KMS-11 (cell line): ENCODE data around the gene OR14I1.

Experiments used
- H2AFZ ChIP-seq: fragments of 200-600 bp; sonication (generic); 2 replicates; pipeline ENCODE4 v1.6.1; 2016; ENCODE audit warnings: antibody characterized with exemption, mixed run types, low read depth
- H3K27ac ChIP-seq: fragments of 200-600 bp; sonication (generic); 2 replicates; pipeline ENCODE4 v1.6.1; 2016; ENCODE audit warnings: mild to moderate bottlenecking, mixed run types
- H3K27me3 ChIP-seq: fragments of 200-600 bp; sonication (generic); 2 replicates; pipeline ENCODE4 v1.6.1; 2017; ENCODE audit warnings: mild to moderate bottlenecking, low read depth, mixed run types, moderate library complexity; ENCODE audit not compliant: insufficient read depth
- H3K36me3 ChIP-seq: fragments of 200-600 bp; sonication (generic); 2 replicates; pipeline ENCODE4 v1.6.1; 2017; ENCODE audit warnings: mild to moderate bottlenecking, mixed run types; ENCODE audit not compliant: insufficient read depth
- H3K4me1 ChIP-seq: fragments of 200-600 bp; sonication (generic); 2 replicates; pipeline ENCODE4 v1.6.1; 2016; ENCODE audit warnings: mild to moderate bottlenecking, low read depth, mixed run types; ENCODE audit not compliant: poor library complexity, severe bottlenecking
- H3K4me2 ChIP-seq: fragments of 200-600 bp; sonication (generic); 2 replicates; pipeline ENCODE4 v1.7.0; 2016; ENCODE audit warnings: mild to moderate bottlenecking, mixed run types
- H3K4me3 ChIP-seq: fragments of 200-600 bp; sonication (generic); IDR thresholded peaks from 2 replicates; pipeline ENCODE4 v1.6.1; 2017; ENCODE audit warnings: low read depth, low read length, mixed read lengths; ENCODE audit not compliant: insufficient read depth
- H3K79me2 ChIP-seq: fragments of 200-600 bp; sonication (generic); 2 replicates; pipeline ENCODE4 v1.6.1; 2016; ENCODE audit warnings: low read depth, mixed run types; ENCODE audit not compliant: insufficient read depth
- H3K9ac ChIP-seq: fragments of 200-600 bp; sonication (generic); 2 replicates; pipeline ENCODE4 v1.6.1; 2016; ENCODE audit warnings: mild to moderate bottlenecking, mixed run types
- H4K20me1 ChIP-seq: fragments of 200-600 bp; sonication (generic); 2 replicates; pipeline ENCODE4 v1.6.1; 2016; ENCODE audit warnings: mild to moderate bottlenecking, mixed run types; ENCODE audit not compliant: insufficient read depth
- CTCF ChIP-seq: fragments of 200-600 bp; sonication (generic); conservative IDR thresholded peaks from 2 replicates; pipeline ENCODE4 v1.6.1; 2017; ENCODE audit warnings: low read depth, mild to moderate bottlenecking, antibody characterized with exemption, low read length, moderate library complexity, mixed read lengths

OR14I1 gene

GRCh38 chr1:248740876-248741275 lies 38.3 kb upstream of the OR14I1 start:
- H3K79me2 ChIP-seq = no peaks in the 10 kb centered on the region
- H3K9ac ChIP-seq = no peak overlapping the region
- no peak for TF ChIP-seq CTCF
- no peaks in the 10 kb centered on the region for H3K27me3 ChIP-seq
- no peak overlapping the region for H3K4me2 ChIP-seq
- H3K36me3 ChIP-seq = no peaks in the 10 kb centered on the region
- H4K20me1 ChIP-seq = no peaks in the 10 kb centered on the region
- no peak overlapping the region for H3K4me3 ChIP-seq
- H3K4me1 ChIP-seq = no peaks in the 10 kb centered on the region
- no peak overlapping the region for H3K27ac ChIP-seq
- no peak overlapping the region for H2AFZ ChIP-seq

- Histone ChIP-seq H3K27ac (no peak overlapping the region), H2AFZ (no peak overlapping the region), H3K4me2 (no peak overlapping the region), H3K4me1 (no peaks in the 10 kb centered on the region), H3K9ac (no peak overlapping the region), H3K27me3 (no peaks in the 10 kb centered on the region), H3K36me3 (no peaks in the 10 kb centered on the region), H3K79me2 (no peaks in the 10 kb centered on the region), H3K4me3 (no peak overlapping the region), H4K20me1 (no peaks in the 10 kb centered on the region)
- TF ChIP-seq CTCF = no peak
These were observed 37.1 kb upstream of the OR14I1 start for GRCh38 chr1:248739572-248740205.

- Histone ChIP-seq H3K79me2 (no peaks in the 10 kb centered on the region), H3K27me3 (no peaks in the 10 kb centered on the region), H4K20me1 (no peaks in the 10 kb centered on the region), H3K27ac (no peak overlapping the region), H3K4me3 (no peak overlapping the region), H3K4me2 (no peak overlapping the region), H3K36me3 (no peaks in the 10 kb centered on the region), H3K4me1 (no peaks in the 10 kb centered on the region), H2AFZ (no peak overlapping the region), H3K9ac (no peak overlapping the region)
- no peak for TF ChIP-seq CTCF
These were observed 34.9 kb upstream of the OR14I1 start for GRCh38 chr1:248737457-248737856.

GRCh38 chr1:248736977-248737376 lies 34.4 kb upstream of the OR14I1 start:
- no peaks in the 10 kb centered on the region for H3K79me2 ChIP-seq
- TF ChIP-seq CTCF = no peak
- no peak overlapping the region for H3K9ac ChIP-seq
- H3K27me3 ChIP-seq = no peaks in the 10 kb centered on the region
- H4K20me1 ChIP-seq = no peaks in the 10 kb centered on the region
- no peak overlapping the region for H3K27ac ChIP-seq
- no peak overlapping the region for H3K4me2 ChIP-seq
- H3K4me3 ChIP-seq = no peak overlapping the region
- H3K36me3 ChIP-seq = no peaks in the 10 kb centered on the region
- no peaks in the 10 kb centered on the region for H3K4me1 ChIP-seq
- no peak overlapping the region for H2AFZ ChIP-seq
